Loucy (cell line): ENCODE data around the gene FGD5.

Experiments used
- CTCF ChIP-seq: fragments of 200-600 bp; sonication (generic); conservative IDR thresholded peaks from 2 replicates; pipeline ENCODE4 v1.5.1; 2014; ENCODE audit warnings: mild to moderate bottlenecking, antibody characterized with exemption, low read length
- EZH2phosphoT487 ChIP-seq: fragments of 200-600 bp; IDR thresholded peaks from 2 replicates; pipeline ENCODE4 v1.6.1; 2018; ENCODE audit warnings: antibody characterized with exemption, mild to moderate bottlenecking, moderate library complexity, borderline replicate concordance

DNA sequence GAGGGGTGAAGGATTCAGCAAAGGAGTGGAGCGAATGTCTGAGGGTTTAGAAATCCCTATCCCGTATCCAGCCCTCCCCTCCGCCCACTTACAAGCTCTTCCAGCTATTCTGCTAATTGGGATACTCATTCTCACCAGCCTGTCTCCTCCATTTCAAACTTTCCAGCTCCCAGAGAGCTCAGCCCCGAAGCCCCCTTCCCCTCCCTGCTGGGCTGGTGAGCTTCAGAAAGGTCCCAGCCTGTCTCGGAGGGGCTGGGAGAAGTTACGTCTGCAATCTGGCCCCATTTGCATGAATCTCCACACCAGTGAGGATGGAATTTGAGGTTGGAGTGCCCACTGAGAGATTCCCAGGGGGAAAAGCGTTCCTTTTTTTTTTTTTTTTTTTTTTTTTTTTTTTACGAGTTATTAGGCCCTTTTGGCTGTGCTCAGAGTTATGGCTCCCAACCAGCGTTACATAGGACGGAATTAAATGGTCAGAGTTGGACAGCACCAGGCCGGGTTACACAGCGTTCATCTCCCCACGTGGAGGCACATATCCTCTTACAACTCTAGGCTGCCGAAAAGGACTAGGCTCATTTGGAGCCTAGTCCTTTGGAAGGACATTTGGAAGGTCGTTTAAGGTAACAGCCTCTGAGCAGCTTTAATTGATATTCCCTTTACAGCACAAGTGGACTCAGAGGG is 34.6 kb downstream of the FGD5 start:
- TF ChIP-seq CTCF (no peak), EZH2phosphoT487 (no peak)
